Liver (tissue), 9 donors: ENCODE measurements around the gene MC2R. TPM values are rescaled to one million over a fixed set of nuclear protein-coding genes. Genes with fewer than 3 reads are reported as not detected.

ENCODE experiments used
- DNase-seq: peaks from one replicate; pipeline ENCODE4 v3.0.0-alpha.2; 2017; ENCODE audit warnings: low spot score
- H3K27ac ChIP-seq, 2 donors: one replicate each; pipeline ENCODE4 v1.7.0; 2013; ENCODE audit warnings: inconsistent platforms in 2 of 2, low read length in 2 of 2, control low read depth in 1 of 2, low read depth in 1 of 2, mild to moderate bottlenecking in 1 of 2
- H3K27me3 ChIP-seq, 4 donors: one replicate each; pipeline versions ENCODE4 v1.6.1 to v1.7.0; 2013; ENCODE audit warnings: low read length in 3 of 4, inconsistent platforms in 1 of 4, mild to moderate bottlenecking in 1 of 4, moderate library complexity in 1 of 4; ENCODE audit not compliant: control insufficient read depth in 4 of 4, insufficient read depth in 4 of 4
- H3K36me3 ChIP-seq, 4 donors: one replicate each; pipeline versions ENCODE4 v1.6.1 to v1.7.0; 2013; ENCODE audit warnings: low read length in 3 of 4, mild to moderate bottlenecking in 3 of 4, low read depth in 1 of 4, moderate library complexity in 1 of 4; ENCODE audit not compliant: control insufficient read depth in 4 of 4, insufficient read depth in 3 of 4
- H3K4me1 ChIP-seq, 4 donors: one replicate each; pipeline versions ENCODE4 v1.6.1 to v1.7.0; 2013; ENCODE audit warnings: low read length in 3 of 4, mild to moderate bottlenecking in 3 of 4, moderate library complexity in 1 of 4; ENCODE audit not compliant: control insufficient read depth in 4 of 4, insufficient read depth in 4 of 4
- H3K4me3 ChIP-seq, 3 donors: one replicate each; pipeline versions ENCODE4 v1.6.1 to v1.7.0; 2013; ENCODE audit warnings: low read length in 3 of 3, control low read depth in 1 of 3, low read depth in 1 of 3, mild to moderate bottlenecking in 1 of 3
- H3K9ac ChIP-seq, 2 donors: one replicate each; pipeline ENCODE4 v1.7.0; 2013; ENCODE audit warnings: low read length in 2 of 2, mild to moderate bottlenecking in 2 of 2, moderate library complexity in 2 of 2, control low read depth in 1 of 2, low read depth in 1 of 2
- H3K9me3 ChIP-seq, 4 donors: one replicate each; pipeline versions ENCODE4 v1.6.1 to v1.7.0; 2013; ENCODE audit warnings: low read length in 3 of 4; ENCODE audit not compliant: control insufficient read depth in 4 of 4
- ATF3 ChIP-seq: IDR thresholded peaks from 2 replicates; pipeline ENCODE4 v1.6.1; 2016; ENCODE audit warnings: antibody characterized with exemption
- CTCF ChIP-seq: fragments of 150-350 bp; IDR thresholded peaks from 2 replicates; pipeline ENCODE4 v1.5.1; 2017; ENCODE audit warnings: improper control_type of control experiment, low read depth, low read length; ENCODE audit not compliant: missing input control
- EGR1 ChIP-seq, 2 donors: IDR thresholded peaks; 2 replicates each; pipeline ENCODE4 v1.6.1; 2016 to 2018; ENCODE audit warnings: antibody characterized with exemption in 2 of 2, low read depth in 2 of 2
- FOXA1 ChIP-seq: IDR thresholded peaks from 2 replicates; pipeline ENCODE4 v1.6.1; 2016; ENCODE audit warnings: antibody characterized with exemption
- FOXA2 ChIP-seq: IDR thresholded peaks from 2 replicates; pipeline ENCODE4 v1.6.1; 2016; ENCODE audit warnings: antibody characterized with exemption
- GABPA ChIP-seq, 2 donors: IDR thresholded peaks in 1 of 2; conservative IDR thresholded peaks in 1 of 2; 2 replicates each; pipeline ENCODE4 v1.6.1; 2016; ENCODE audit warnings: antibody characterized with exemption in 2 of 2, mild to moderate bottlenecking in 1 of 2, moderate library complexity in 1 of 2
- HNF4A ChIP-seq, 2 donors: conservative IDR thresholded peaks; 2 replicates each; pipeline ENCODE4 v1.6.1; 2016; ENCODE audit warnings: antibody characterized with exemption in 2 of 2, mild to moderate bottlenecking in 2 of 2
- HNF4G ChIP-seq: IDR thresholded peaks from 2 replicates; pipeline ENCODE4 v1.6.1; 2016; ENCODE audit warnings: antibody characterized with exemption
- JUND ChIP-seq, 2 donors: IDR thresholded peaks; 2 replicates each; pipeline ENCODE4 v1.6.1; 2016; ENCODE audit warnings: antibody characterized with exemption in 2 of 2
- MAX ChIP-seq: IDR thresholded peaks from 2 replicates; pipeline ENCODE4 v1.6.1; 2016; ENCODE audit warnings: antibody characterized with exemption
- NR2F2 ChIP-seq: IDR thresholded peaks from 2 replicates; pipeline ENCODE4 v1.6.1; 2016; ENCODE audit warnings: antibody characterized with exemption
- RAD21 ChIP-seq, 2 donors: IDR thresholded peaks; 2 replicates each; pipeline ENCODE4 v1.6.1; 2016; ENCODE audit warnings: antibody characterized with exemption in 2 of 2, mild to moderate bottlenecking in 2 of 2
- REST ChIP-seq: IDR thresholded peaks from 2 replicates; pipeline ENCODE4 v1.6.1; 2016; ENCODE audit warnings: antibody characterized with exemption, mild to moderate bottlenecking
- RXRA ChIP-seq, 2 donors: IDR thresholded peaks; 2 replicates each; pipeline ENCODE4 v1.6.1; 2017 to 2018; ENCODE audit warnings: antibody characterized with exemption in 2 of 2, mild to moderate bottlenecking in 1 of 2
- TAF1 ChIP-seq: conservative IDR thresholded peaks from 2 replicates; pipeline ENCODE4 v1.6.1; 2016; ENCODE audit warnings: antibody characterized with exemption, mild to moderate bottlenecking
- YY1 ChIP-seq: IDR thresholded peaks from 2 replicates; pipeline ENCODE4 v1.6.1; 2016; ENCODE audit warnings: antibody characterized with exemption, mild to moderate bottlenecking
- ZBTB33 ChIP-seq: IDR thresholded peaks from 2 replicates; pipeline ENCODE4 v1.6.1; 2016; ENCODE audit warnings: antibody characterized with exemption
- WGBS: extraction: QIAGEN DNeasy Blood & Tissue Kit; methylation state at CpG from one replicate; pipeline ENCODE4 v1.1.7; 2013; 5-methylcytosine and 5-hydroxymethylcytosine counted together
- polyA plus RNA-seq, 2 donors: library from polyadenylated mRNA; stranded (reverse) in 1 of 2; unstranded in 1 of 2; fragments of 200-250 nt in 1 of 2; fragments of >200 nt in 1 of 2; fragmentation: Nextera tagmentation in 1 of 2; extraction: Ambion mirVana in 1 of 2; gene quantifications; one replicate each; pipeline versions ENCODE4 v1.2.1 to v1.2.3, GENCODE V29; 2013 to 2015
- total RNA-seq, 2 donors: library from RNA; depleted of rRNA; stranded (reverse); fragments of >200 nt; gene quantifications; one replicate each; pipeline ENCODE4 v1.2.3, GENCODE V29; 2014
- donor health status: healthy.
- donor health status: healthy.
- donor health status: healthy.
- donor health status: healthy.
- donor health status: healthy.

MC2R gene
- total and polyA plus RNA-seq, 4 donors: not detected

DNA sequence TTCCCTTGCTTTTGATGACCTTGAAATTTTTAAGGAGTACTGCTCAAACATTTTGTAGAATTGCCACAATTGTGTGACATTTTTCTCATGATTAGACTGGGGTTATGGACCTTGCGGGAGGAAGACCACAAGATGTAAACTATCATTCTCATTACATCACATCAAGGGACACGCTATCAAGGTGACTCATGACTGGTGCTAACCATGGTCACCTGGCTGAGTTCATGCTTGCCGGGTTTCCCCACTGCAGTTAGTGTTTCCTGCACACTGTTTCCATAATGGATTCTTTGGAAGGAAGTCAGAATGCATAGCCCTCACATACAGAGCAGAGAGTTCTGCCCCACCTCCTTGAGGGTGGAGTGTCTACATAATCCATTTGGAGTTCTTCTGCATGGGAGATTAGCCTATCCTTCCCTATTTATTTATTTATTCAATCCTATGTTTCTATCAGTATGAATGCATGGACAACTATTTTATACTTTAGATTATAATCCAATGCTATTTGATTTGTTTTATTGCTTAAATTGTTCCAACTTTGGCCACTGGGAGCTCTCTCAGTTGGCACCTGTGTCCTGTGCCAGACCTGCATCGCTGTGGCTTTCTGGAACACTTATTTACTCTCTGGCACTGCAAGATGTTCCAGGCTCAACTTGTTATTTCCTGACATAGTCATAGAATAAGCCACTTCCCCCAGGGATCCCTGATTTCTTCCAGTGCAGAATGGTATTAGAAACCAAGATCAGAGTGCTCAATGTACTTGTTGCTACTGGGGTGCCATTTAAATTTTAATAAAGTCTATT lies 6.0 kb downstream of the MC2R start:
- no peak overlapping the region for H3K9ac ChIP-seq
- DNase-seq: no peak
- H3K36me3 ChIP-seq: no peaks in the 10 kb centered on the region
- 72% methylated on average over 4 of the region's 4 CpGs for WGBS
- no peaks in the 10 kb centered on the region for H3K27me3 ChIP-seq
- no peak overlapping the region for H3K4me3 ChIP-seq
- TF ChIP-seq GABPA (IDR thresholded peaks at IDR 0.05 in 1 of 2, conservative IDR thresholded peaks at IDR 0.05 in 1 of 2) (no peak), ATF3 (no peak), CTCF (no peak), RAD21 (IDR thresholded peaks at IDR 0.05) (no peak), HNF4G (no peak), REST (no peak), JUND (IDR thresholded peaks at IDR 0.05) (no peak), YY1 (no peak), EGR1 (IDR thresholded peaks at IDR 0.05; ENCODE audit: low read depth in 2 of 2) (no peak), RXRA (IDR thresholded peaks at IDR 0.05) (no peak), FOXA2 (no peak), ZBTB33 (no peak), TAF1 (no peak), MAX (no peak), FOXA1 (no peak), NR2F2 (no peak), HNF4A (conservative IDR thresholded peaks at IDR 0.05) (no peak)
- no peaks in the 10 kb centered on the region for H3K9me3 ChIP-seq
- no peak overlapping the region for H3K27ac ChIP-seq
- no peaks in the 10 kb centered on the region for H3K4me1 ChIP-seq
